Fibroblast of the aortic adventitia (primary cell): ENCODE results near the gene DCTN1. TPM values are rescaled to one million over a fixed set of nuclear protein-coding genes. Genes with fewer than 3 reads are reported as not detected.

ENCODE experiments used
- DNase-seq: peaks from one replicate; pipeline ENCODE4 v3.0.0-alpha.2; 2010; ENCODE audit warnings: low read depth
- H3K4me3 ChIP-seq: 2 replicates; pipeline ENCODE4 v1.5.1; 2011; ENCODE audit warnings: low read depth, mild to moderate bottlenecking, control low read depth, low read length, moderate library complexity
- total RNA-seq: library from RNA; depleted of rRNA; stranded (reverse); fragments of >200 nt; gene quantifications from 2 replicates; pipeline ENCODE4 v1.2.3, GENCODE V29; 2012; ENCODE audit warnings: low replicate concordance
- TF ChIP-seq, protein P1 (sequence below): IDR thresholded peaks from 2 replicates; pipeline ENCODE4 v1.5.1; 2011; ENCODE audit warnings: mild to moderate bottlenecking, low read length, control low read depth, inconsistent platforms; ENCODE audit not compliant: insufficient read depth

Gene DCTN1
- 147 and 293 TPM in 2 replicates for total RNA-seq

DNA sequence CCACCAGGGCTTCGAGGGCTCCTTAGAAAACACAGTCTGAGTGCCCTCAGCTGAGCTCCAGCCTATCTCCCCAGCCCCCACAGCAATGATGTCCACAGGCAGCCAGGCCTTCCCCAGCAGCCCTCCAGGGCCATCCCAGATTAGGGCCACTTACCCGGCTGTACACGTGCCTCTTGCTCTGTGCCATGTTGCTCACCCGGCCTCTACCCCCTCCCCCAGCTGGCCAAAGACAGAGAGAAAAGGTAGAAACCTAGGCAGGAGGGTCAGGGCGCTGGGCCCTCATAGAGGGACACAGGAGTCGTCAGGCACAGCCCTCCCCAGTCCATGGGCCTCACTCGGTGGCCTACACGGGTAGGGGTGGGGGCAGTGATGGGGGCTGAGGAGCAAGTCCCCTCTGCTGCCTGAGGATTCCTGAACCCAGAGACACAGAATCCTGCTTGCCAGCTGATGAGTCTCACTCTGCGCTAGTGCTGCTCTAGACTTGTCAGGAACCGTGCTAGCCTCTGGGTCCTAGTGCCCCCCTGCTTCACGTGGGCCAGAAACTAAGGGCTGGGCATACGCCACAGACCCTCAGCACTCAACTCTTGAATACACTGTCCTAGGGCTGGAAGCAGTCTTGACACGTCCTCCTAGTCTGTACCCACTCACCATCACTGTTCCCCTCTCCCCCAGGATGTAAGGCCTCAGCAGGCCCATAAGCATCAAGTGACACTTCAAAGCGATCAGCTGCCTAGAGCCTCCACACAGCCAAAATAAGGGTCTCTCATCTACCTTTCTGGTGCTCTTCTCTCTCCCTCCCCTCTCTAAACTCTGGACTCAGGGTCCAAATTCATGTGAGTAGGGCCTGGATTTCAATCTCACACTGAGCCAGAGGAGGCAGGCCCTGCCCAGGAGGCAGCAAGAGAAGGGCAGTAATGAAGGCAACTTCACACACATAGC is at the start of gene DCTN1:
Gene DCTN1 (minus strand): TSS at position 461 of the 939 bp plus-strand sequence. CDS start 274 bp downstream, at position 187.
- peak; percentile 66 for DNase-seq
- peak within 1 kb of the TSS; percentile 78 for H3K4me3 ChIP-seq
- TF ChIP-seq, protein P1, sequence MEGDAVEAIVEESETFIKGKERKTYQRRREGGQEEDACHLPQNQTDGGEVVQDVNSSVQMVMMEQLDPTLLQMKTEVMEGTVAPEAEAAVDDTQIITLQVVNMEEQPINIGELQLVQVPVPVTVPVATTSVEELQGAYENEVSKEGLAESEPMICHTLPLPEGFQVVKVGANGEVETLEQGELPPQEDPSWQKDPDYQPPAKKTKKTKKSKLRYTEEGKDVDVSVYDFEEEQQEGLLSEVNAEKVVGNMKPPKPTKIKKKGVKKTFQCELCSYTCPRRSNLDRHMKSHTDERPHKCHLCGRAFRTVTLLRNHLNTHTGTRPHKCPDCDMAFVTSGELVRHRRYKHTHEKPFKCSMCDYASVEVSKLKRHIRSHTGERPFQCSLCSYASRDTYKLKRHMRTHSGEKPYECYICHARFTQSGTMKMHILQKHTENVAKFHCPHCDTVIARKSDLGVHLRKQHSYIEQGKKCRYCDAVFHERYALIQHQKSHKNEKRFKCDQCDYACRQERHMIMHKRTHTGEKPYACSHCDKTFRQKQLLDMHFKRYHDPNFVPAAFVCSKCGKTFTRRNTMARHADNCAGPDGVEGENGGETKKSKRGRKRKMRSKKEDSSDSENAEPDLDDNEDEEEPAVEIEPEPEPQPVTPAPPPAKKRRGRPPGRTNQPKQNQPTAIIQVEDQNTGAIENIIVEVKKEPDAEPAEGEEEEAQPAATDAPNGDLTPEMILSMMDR, result no peak

DNA sequence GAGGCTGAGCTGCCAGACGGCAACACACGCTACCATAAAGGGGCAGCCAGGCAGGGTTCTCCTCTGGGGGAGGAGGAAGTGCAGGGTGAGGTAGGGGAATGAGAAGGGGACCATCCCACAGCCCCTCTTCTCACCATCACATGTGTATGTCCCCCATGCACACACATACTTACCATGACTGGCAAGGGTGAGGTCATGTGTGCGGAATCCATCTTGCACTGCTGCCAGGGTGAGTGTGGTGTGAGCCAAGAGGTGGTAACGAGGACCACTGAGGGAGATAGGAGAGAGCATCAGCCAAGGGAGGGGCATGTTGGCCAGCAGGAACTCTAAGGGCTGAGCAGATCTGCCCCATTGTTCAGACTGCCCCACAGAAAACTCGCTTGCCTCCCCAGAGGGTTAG is 48.6 kb upstream of the DCTN1 start:
- TF ChIP-seq, protein P1, result no peak
- no peak overlapping the region for H3K4me3 ChIP-seq
- no peak for DNase-seq

DNA sequence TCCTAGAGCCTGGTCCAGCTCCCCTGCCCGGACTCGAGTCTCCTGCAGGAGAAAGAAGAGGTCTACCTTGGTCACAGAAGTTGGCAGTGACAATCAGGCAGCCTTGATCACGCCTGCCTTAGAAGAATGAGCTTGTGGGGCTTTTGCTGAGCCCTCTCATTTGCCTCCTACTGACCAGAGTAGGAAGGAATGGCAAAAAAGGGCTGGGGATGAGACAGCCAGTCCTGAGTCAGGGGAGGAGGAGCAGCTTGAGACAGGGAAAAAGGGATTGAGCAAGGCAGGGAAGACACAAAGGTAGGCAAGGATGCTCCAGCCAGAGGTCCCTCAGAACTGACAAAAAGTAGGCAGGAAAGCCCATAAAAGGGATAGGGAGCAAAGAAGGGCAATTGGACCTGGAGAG is 47.4 kb upstream of the DCTN1 start:
- DNase-seq, result no peak
- no peak overlapping the region for H3K4me3 ChIP-seq
- TF ChIP-seq, protein P1, result no peak

DNA sequence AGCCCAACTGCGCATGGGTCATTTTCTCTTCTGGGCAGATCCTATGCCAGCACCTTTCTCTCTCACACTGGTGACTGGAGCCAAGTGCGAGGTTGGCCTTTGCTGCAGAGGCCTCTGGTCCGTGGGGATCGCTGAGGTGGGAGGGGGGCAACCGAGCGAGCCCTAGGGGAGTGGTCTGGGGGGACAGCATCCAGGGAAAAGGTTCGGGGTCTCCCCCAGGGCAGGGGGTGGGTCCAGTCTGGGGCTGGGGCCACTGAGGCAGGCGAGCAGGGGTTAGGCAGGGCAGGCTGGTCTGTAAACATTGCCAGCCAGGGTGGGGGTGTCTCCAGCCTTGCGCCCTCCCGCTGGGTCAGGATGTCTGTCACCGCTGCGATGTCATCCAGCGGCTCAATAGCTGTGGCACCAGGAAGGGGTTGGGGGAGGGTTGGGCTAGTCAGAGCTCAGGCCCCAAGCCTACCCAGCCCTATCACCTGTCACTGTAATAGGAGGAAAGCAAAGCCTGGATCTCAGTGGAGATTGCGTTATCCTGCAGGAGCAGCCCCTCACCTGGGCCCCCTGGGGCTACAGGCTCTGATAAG is 46.2 kb upstream of the DCTN1 start:
- TF ChIP-seq, protein P1, result no peak
- no peak overlapping the region for H3K4me3 ChIP-seq
- DNase-seq, result no peak

DNA sequence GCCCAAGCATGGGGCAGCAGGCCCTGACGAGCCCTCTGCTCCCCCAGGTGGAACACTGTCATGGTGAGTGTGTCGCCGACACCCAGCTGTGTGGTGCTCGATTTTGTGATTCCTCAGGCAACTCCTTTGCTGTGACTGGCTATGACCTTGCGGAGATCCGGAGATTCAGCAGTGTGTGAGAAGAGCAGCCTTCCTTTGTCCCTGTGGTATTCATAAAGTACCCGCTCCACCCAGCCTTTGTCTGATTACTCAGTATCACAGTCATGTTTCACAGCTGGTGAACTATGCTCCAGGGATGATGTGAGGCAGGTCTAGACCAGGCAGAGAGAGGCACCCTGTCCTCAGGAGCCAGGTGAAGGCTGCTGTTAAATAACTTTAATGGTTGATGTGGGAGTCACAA is 45.4 kb upstream of the DCTN1 start:
- no peak for DNase-seq
- TF ChIP-seq, protein P1, result no peak
- H3K4me3 ChIP-seq, result no peak overlapping the region

DNA sequence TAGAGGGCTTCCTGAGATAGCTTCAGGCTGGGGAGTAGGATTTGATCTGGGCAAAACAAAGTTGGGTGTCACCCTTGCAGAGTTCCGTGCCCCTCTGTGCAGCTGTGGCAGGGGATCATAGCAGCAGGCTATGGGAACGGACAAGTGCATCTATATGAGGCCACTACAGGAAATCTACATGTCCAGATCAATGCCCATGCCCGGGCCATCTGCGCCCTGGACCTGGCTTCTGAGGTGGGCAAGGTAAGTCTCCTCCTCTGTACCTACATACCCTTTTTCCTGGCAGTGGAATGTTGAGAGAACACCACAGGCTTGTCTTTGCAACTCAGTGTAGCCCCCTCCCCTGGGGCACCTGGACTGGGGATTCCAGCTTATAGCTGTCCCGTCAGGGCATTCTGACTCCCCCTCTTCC is 44.9 kb upstream of the DCTN1 start:
- H3K4me3 ChIP-seq, result no peak overlapping the region

More for the DNA sequence above, 44.9 kb upstream of the DCTN1 start:
- no peak for DNase-seq
- TF ChIP-seq, protein P1, result no peak
